ENCODE results near the gene EYA2.

DNA sequence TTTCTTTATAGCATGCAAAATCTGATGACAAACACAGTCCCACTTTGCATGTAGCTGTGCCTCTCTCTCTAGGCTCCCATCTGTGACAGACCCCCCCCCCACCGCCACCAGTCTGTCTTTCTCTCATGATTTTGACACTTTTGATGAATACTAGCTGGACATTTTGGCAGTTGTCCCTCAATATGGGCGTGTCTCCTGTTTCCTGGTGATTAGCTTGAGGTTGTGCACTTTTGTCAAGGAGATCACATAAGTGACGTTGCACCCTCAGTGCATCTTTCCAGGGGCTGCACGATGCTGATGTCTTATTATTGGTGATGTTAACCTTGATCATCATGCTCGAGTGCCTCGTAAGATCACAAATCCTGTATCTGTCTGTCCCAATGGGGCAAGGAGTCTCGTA is 155.1 kb downstream of the EYA2 start:
- TF ChIP-seq, protein P1, sequence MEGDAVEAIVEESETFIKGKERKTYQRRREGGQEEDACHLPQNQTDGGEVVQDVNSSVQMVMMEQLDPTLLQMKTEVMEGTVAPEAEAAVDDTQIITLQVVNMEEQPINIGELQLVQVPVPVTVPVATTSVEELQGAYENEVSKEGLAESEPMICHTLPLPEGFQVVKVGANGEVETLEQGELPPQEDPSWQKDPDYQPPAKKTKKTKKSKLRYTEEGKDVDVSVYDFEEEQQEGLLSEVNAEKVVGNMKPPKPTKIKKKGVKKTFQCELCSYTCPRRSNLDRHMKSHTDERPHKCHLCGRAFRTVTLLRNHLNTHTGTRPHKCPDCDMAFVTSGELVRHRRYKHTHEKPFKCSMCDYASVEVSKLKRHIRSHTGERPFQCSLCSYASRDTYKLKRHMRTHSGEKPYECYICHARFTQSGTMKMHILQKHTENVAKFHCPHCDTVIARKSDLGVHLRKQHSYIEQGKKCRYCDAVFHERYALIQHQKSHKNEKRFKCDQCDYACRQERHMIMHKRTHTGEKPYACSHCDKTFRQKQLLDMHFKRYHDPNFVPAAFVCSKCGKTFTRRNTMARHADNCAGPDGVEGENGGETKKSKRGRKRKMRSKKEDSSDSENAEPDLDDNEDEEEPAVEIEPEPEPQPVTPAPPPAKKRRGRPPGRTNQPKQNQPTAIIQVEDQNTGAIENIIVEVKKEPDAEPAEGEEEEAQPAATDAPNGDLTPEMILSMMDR (IDR thresholded peaks at IDR 0.05): no peak
- TF ChIP-seq POLR2A (IDR thresholded peaks at IDR 0.05): no peak
- TF ChIP-seq POLR2AphosphoS5 (IDR thresholded peaks at IDR 0.05): no peak
- TF ChIP-seq EP300 (IDR thresholded peaks at IDR 0.05): no peak

Measured in gastroesophageal sphincter (tissue), 3 donors.